Gastroesophageal sphincter (tissue), 4 donors: ENCODE data around the gene KLHL17. TPM values are rescaled to one million over a fixed set of nuclear protein-coding genes. Genes with fewer than 3 reads are reported as not detected.
A peak's percentile ranks its signal among the peaks of the same experiment; 100 is the strongest.

Experiments used
- ATAC-seq: fragments of 150-250 bp; one replicate; pipeline ENCODE4 v1.9.1; 2016; ENCODE audit warnings: mild to moderate bottlenecking, moderate library complexity
- H3K27ac ChIP-seq, 4 donors: fragments of 200-600 bp; sonication (generic) in 3 of 4; 1 replicate in 3 of 4; 2 replicates in 1 of 4; pipeline ENCODE4 v1.5.1; 2016 to 2019
- H3K27me3 ChIP-seq: fragments of 200-600 bp; sonication (generic); one replicate; pipeline ENCODE4 v1.5.1; 2019
- H3K36me3 ChIP-seq, 2 donors: fragments of 200-600 bp; sonication (generic); one replicate each; pipeline ENCODE4 v1.5.1; 2019; ENCODE audit warnings: control low read depth in 1 of 2
- H3K4me1 ChIP-seq, 3 donors: fragments of 200-600 bp; sonication (generic); 1 replicate in 2 of 3; 2 replicates in 1 of 3; pipeline ENCODE4 v1.5.1; 2016 to 2019; ENCODE audit warnings: control low read depth in 2 of 3
- H3K4me3 ChIP-seq, 2 donors: fragments of 200-600 bp; sonication (generic); one replicate each; pipeline ENCODE4 v1.5.1; 2019; ENCODE audit warnings: mild to moderate bottlenecking in 1 of 2, moderate library complexity in 1 of 2
- H3K9me3 ChIP-seq, 3 donors: fragments of 200-600 bp; sonication (generic); one replicate each; pipeline ENCODE4 v1.5.1; 2017 to 2019; ENCODE audit warnings: control low read depth in 2 of 3
- CTCF ChIP-seq, 4 experiments: fragments of 200-600 bp in 2 of 4; fragments of 450-650 bp in 2 of 4; sonication (generic) in 1 of 4; IDR thresholded peaks; one replicate each; pipeline ENCODE4 v1.5.1; 2017 to 2019; ENCODE audit warnings: antibody characterized with exemption in 4 of 4, mild to moderate bottlenecking in 2 of 4, moderate library complexity in 2 of 4
- EP300 ChIP-seq: sonication (generic); formaldehyde crosslinking; IDR thresholded peaks from one replicate; pipeline ENCODE4 v1.6.1; 2017; ENCODE audit warnings: antibody characterized with exemption, mild to moderate bottlenecking
- POLR2A ChIP-seq, 2 donors: fragments of 450-650 bp; IDR thresholded peaks; one replicate each; pipeline ENCODE4 v1.6.1; 2017; ENCODE audit warnings: antibody characterized with exemption in 2 of 2, mild to moderate bottlenecking in 2 of 2, moderate library complexity in 1 of 2
- POLR2AphosphoS5 ChIP-seq: sonication (generic); formaldehyde crosslinking; IDR thresholded peaks from one replicate; pipeline ENCODE4 v1.6.1; 2017; ENCODE audit warnings: antibody characterized with exemption
- WGBS, 2 donors: methylation state at CpG; one replicate each; pipeline ENCODE4 v1.1.5; 2018; ENCODE audit warnings: low coverage in 1 of 2; 5-methylcytosine and 5-hydroxymethylcytosine counted together
- total RNA-seq, 4 donors: library from RNA; depleted of rRNA; stranded (reverse); fragments of >200 nt; gene quantifications; one replicate each; pipeline ENCODE4 v1.1.0, GENCODE V29; 2016

KLHL17 gene
- total RNA-seq, 4 donors from 2014 or later, result 3.6 to 12.0 (median 10.1) TPM

GRCh38 chr1:999725-1000356 is 39.5 kb downstream of the KLHL17 start, which contains the start of gene HES4:
Gene HES4 (minus strand): TSS chr1:1000097. CDS start chr1:999973, 124 bp downstream.
- ATAC-seq, result peak; percentile 90
- TF ChIP-seq POLR2A (IDR thresholded peaks at IDR 0.05) (peak; percentile 83 to 96), EP300 (no peak), CTCF (IDR thresholded peaks at IDR 0.05) (peak in 1 of 4 experiments; percentile 18), POLR2AphosphoS5 (peak; percentile 67)

GRCh38 chr1:1000357-1001056 is 40.1 kb downstream of the KLHL17 start:
- H3K27me3 ChIP-seq, result peaks cover 41% of the 10 kb centered on the region
- H3K27ac ChIP-seq, result peak overlapping the region; percentile 91 to 99 (median 97)
- peak overlapping the region; percentile 55 to 86 for H3K4me3 ChIP-seq
- ATAC-seq, result peak; percentile 66
- H3K9me3 ChIP-seq, result no peaks in the 10 kb centered on the region
- WGBS, 2 donors, result 0 to 13% methylated on average over 1 to 3 of the region's 75 CpGs
- H3K4me1 ChIP-seq, result peaks cover 0 to 64% (median 19%) of the 10 kb centered on the region in 3 donors
- no peak for TF ChIP-seq CTCF (IDR thresholded peaks at IDR 0.05)
- peak; percentile 78 for TF ChIP-seq POLR2AphosphoS5
- TF ChIP-seq POLR2A (IDR thresholded peaks at IDR 0.05), result peak in 1 of 2 donors; percentile 7
- peak; percentile 72 for TF ChIP-seq EP300
- peaks cover 0 to 3% of the 10 kb centered on the region in 2 donors for H3K36me3 ChIP-seq

More at GRCh38 chr1:999725-1000356, 39.5 kb downstream of the KLHL17 start, which contains the start of gene HES4:
- H3K27me3 ChIP-seq, result peaks cover 41% of the 10 kb centered on the region
- no CpG with 5 or more reads among the region's 95 CpGs for WGBS, 2 donors
- no peaks in the 10 kb centered on the region for H3K9me3 ChIP-seq
- peak within 1 kb of the TSS; percentile 91 to 99 (median 97) for H3K27ac ChIP-seq
- peaks cover 0 to 57% (median 12%) of the 10 kb centered on the region in 3 donors for H3K4me1 ChIP-seq
- peaks cover 0 to 3% of the 10 kb centered on the region in 2 donors for H3K36me3 ChIP-seq
- peak within 1 kb of the TSS; percentile 55 to 86 for H3K4me3 ChIP-seq

- WGBS, 2 donors, result 0% methylated on average over 3 of the region's 58 CpGs; no CpG with 5 or more reads in 1 of the 2 donors
- no peak for ATAC-seq
- TF ChIP-seq CTCF (IDR thresholded peaks at IDR 0.05) (no peak), EP300 (no peak), POLR2A (IDR thresholded peaks at IDR 0.05) (no peak), POLR2AphosphoS5 (no peak)
- H3K27ac ChIP-seq, result peak overlapping the region; percentile 91 to 99 (median 97)
- H3K27me3 ChIP-seq, result peaks cover 47% of the 10 kb centered on the region
- no peaks in the 10 kb centered on the region for H3K9me3 ChIP-seq
- H3K4me1 ChIP-seq, result peaks cover 0 to 71% (median 21%) of the 10 kb centered on the region in 3 donors
- peaks cover 0 to 3% of the 10 kb centered on the region in 2 donors for H3K36me3 ChIP-seq
- peak overlapping the region; percentile 55 to 86 for H3K4me3 ChIP-seq
These were observed 40.8 kb downstream of the KLHL17 start for GRCh38 chr1:1001057-1001783.

GRCh38 chr1:1003618-1004419 is 43.4 kb downstream of the KLHL17 start:
- Histone ChIP-seq H3K4me1 (peaks cover 0 to 54% (median 13%) of the 10 kb centered on the region in 3 donors), H3K36me3 (peaks cover 0 to 3% of the 10 kb centered on the region in 2 donors), H3K27ac (no peak overlapping the region), H3K4me3 (no peak overlapping the region), H3K9me3 (no peaks in the 10 kb centered on the region), H3K27me3 (peaks cover 29% of the 10 kb centered on the region)
- no peak for ATAC-seq
- TF ChIP-seq POLR2A (IDR thresholded peaks at IDR 0.05) (no peak), EP300 (no peak), CTCF (IDR thresholded peaks at IDR 0.05) (no peak), POLR2AphosphoS5 (no peak)
- 79 to 100% methylated on average over 1 to 2 of the region's 22 CpGs for WGBS, 2 donors
